Measurements from ENCODE around the gene CRABP1.

DNA sequence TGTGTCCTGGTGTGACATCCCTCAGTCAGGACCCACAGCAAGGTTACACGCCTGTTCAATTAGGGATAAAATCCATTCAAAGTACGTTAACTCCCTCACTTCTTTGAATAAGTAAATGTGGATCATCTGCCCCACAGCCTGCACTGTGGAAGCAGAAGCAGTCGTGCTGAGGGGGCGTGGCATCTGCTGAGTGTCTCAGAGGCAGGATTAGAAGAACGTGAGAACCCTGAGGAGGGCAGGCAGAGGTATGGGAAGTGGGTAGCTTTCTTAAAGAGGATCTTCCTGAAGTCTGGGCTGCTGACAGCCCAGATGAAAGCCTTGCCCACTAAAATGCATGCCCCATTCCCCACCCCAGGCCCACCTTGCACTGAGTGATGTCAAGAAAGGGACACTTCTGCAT lies 28.5 kb downstream of the CRABP1 start:
- TF ChIP-seq, protein P1, sequence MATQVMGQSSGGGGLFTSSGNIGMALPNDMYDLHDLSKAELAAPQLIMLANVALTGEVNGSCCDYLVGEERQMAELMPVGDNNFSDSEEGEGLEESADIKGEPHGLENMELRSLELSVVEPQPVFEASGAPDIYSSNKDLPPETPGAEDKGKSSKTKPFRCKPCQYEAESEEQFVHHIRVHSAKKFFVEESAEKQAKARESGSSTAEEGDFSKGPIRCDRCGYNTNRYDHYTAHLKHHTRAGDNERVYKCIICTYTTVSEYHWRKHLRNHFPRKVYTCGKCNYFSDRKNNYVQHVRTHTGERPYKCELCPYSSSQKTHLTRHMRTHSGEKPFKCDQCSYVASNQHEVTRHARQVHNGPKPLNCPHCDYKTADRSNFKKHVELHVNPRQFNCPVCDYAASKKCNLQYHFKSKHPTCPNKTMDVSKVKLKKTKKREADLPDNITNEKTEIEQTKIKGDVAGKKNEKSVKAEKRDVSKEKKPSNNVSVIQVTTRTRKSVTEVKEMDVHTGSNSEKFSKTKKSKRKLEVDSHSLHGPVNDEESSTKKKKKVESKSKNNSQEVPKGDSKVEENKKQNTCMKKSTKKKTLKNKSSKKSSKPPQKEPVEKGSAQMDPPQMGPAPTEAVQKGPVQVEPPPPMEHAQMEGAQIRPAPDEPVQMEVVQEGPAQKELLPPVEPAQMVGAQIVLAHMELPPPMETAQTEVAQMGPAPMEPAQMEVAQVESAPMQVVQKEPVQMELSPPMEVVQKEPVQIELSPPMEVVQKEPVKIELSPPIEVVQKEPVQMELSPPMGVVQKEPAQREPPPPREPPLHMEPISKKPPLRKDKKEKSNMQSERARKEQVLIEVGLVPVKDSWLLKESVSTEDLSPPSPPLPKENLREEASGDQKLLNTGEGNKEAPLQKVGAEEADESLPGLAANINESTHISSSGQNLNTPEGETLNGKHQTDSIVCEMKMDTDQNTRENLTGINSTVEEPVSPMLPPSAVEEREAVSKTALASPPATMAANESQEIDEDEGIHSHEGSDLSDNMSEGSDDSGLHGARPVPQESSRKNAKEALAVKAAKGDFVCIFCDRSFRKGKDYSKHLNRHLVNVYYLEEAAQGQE (IDR thresholded peaks at IDR 0.05; ENCODE audit: insufficient read depth in 1 of 2, low read depth in 2 of 2, low read length in 2 of 2): no peak
- no peak for TF ChIP-seq TAF1 (IDR thresholded peaks at IDR 0.05; ENCODE audit: borderline replicate concordance, insufficient read depth, low read length)
- TF ChIP-seq SIN3A (IDR thresholded peaks at IDR 0.05; ENCODE audit: borderline replicate concordance, insufficient read depth, low read length): no peak
- TF ChIP-seq POLR2AphosphoS5 (IDR thresholded peaks at IDR 0.05; ENCODE audit: low read depth, low read length): no peak
- no peak for TF ChIP-seq FOXP2 (optimal IDR thresholded peaks at IDR 0.05; ENCODE audit: borderline replicate concordance, extremely low read depth, extremely low read length, insufficient read depth)
